Measurements from ENCODE around the gene MOGAT1. TPM values are rescaled to one million over a fixed set of nuclear protein-coding genes. Genes with fewer than 3 reads are reported as not detected.
"Not testable (repeated sequence)": the region's sequence is repeated elsewhere in the genome, so short reads cannot be mapped to it uniquely, and the experiment has no call there.

MOGAT1 gene
- total RNA-seq, 8 experiments from 2014 or later, result not detected

- 27 to 100% (median 89%) methylated on average over 1 to 3 of the region's 3 CpGs; no CpG with 5 or more reads in 1 of the 10 experiments for WGBS, 10 experiments
- Histone ChIP-seq H3K4me3 (no peak overlapping the region), H3K4me1 (replicated peaks in 1 of 2) (peaks cover 0 to 3% of the 10 kb centered on the region in 2 donors), H3K27ac (no peak overlapping the region)
- ATAC-seq (replicated peaks in 6 of 8), result peak in 1 of 8 experiments; percentile 5
- in situ Hi-C loops (cut with MboI; ENCODE audit: low pct_unique_long_range_greater_than_20kb in 2 of 9, low sequenced_read_pairs in 9 of 9, unreplicated experiment in 9 of 9), result no loop called here
Measured at GRCh38 chr2:222706616-222707015, 35.2 kb downstream of the MOGAT1 start.

- WGBS, 10 experiments, result 79 to 100% (median 99%) methylated on average over 1 to 3 of the region's 3 CpGs; no CpG with 5 or more reads in 2 of the 10 experiments
- Histone ChIP-seq H3K4me1 (replicated peaks in 1 of 2) (peaks cover 0 to 3% of the 10 kb centered on the region in 2 donors), H3K27ac (no peak overlapping the region), H3K4me3 (no peak overlapping the region)
- ATAC-seq (replicated peaks in 6 of 8), result peak in 1 of 8 experiments; percentile 15
- in situ Hi-C loops (cut with MboI; ENCODE audit: low pct_unique_long_range_greater_than_20kb in 2 of 9, low sequenced_read_pairs in 9 of 9, unreplicated experiment in 9 of 9), result no loop called here
Measured at GRCh38 chr2:222707102-222707688, 35.7 kb downstream of the MOGAT1 start.

GRCh38 chr2:222707689-222708273 lies 36.3 kb downstream of the MOGAT1 start:
- WGBS, 10 experiments, result 0 to 80% (median 74%) methylated on average over 2 to 9 of the region's 10 CpGs; no CpG with 5 or more reads in 4 of the 10 experiments
- no peak overlapping the region for H3K27ac ChIP-seq

GRCh38 chr2:222708274-222708710 lies 36.8 kb downstream of the MOGAT1 start:
- 20 to 71% (median 39%) methylated on average over 3 to 11 of the region's 12 CpGs for WGBS, 10 experiments
- peaks cover 0 to 3% of the 10 kb centered on the region in 2 donors for H3K4me1 ChIP-seq (replicated peaks in 1 of 2)
- H3K27ac ChIP-seq, result no peak overlapping the region
- H3K4me3 ChIP-seq, result no peak overlapping the region
- ATAC-seq (replicated peaks in 6 of 8), result no peak
- in situ Hi-C loops (cut with MboI; ENCODE audit: low pct_unique_long_range_greater_than_20kb in 2 of 9, low sequenced_read_pairs in 9 of 9, unreplicated experiment in 9 of 9), result no loop called here

More at GRCh38 chr2:222707689-222708273, 36.3 kb downstream of the MOGAT1 start:
- peak in 3 of 8 experiments; percentile 6 to 76 (median 53) for ATAC-seq (replicated peaks in 6 of 8)
- Histone ChIP-seq H3K4me3 (no peak overlapping the region), H3K4me1 (replicated peaks in 1 of 2) (peaks cover 0 to 3% of the 10 kb centered on the region in 2 donors)
- in situ Hi-C loops (cut with MboI; ENCODE audit: low pct_unique_long_range_greater_than_20kb in 2 of 9, low sequenced_read_pairs in 9 of 9, unreplicated experiment in 9 of 9), result no loop called here

- no peak overlapping the region for H3K27ac ChIP-seq
- H3K4me1 ChIP-seq (replicated peaks in 1 of 2), result peaks cover 0 to 3% of the 10 kb centered on the region in 2 donors
- in situ Hi-C loops (cut with MboI; ENCODE audit: low pct_unique_long_range_greater_than_20kb in 2 of 9, low sequenced_read_pairs in 9 of 9, unreplicated experiment in 9 of 9), result no loop called here
- ATAC-seq (replicated peaks in 6 of 8), result peak; percentile 78 to 96 (median 93)
- H3K4me3 ChIP-seq, result no peak overlapping the region
- 1 to 92% (median 63%) methylated on average over 5 to 14 of the region's 16 CpGs for WGBS, 10 experiments
Measured at GRCh38 chr2:222709191-222709891, 37.9 kb downstream of the MOGAT1 start.

- H3K27ac ChIP-seq, result no peak overlapping the region
- ATAC-seq (replicated peaks in 6 of 8), result no peak
- no peak overlapping the region for H3K4me3 ChIP-seq
- peaks cover 0 to 3% of the 10 kb centered on the region in 2 donors for H3K4me1 ChIP-seq (replicated peaks in 1 of 2)
- 86 to 100% (median 100%) methylated on average over 1 to 3 of the region's 3 CpGs; no CpG with 5 or more reads in 2 of the 10 experiments for WGBS, 10 experiments
- in situ Hi-C loops (cut with MboI; ENCODE audit: low pct_unique_long_range_greater_than_20kb in 2 of 9, low sequenced_read_pairs in 9 of 9, unreplicated experiment in 9 of 9), result no loop called here
Measured at GRCh38 chr2:222710736-222711135, 39.3 kb downstream of the MOGAT1 start.

- Histone ChIP-seq H3K4me3 (no peak overlapping the region), H3K4me1 (replicated peaks in 1 of 2) (peaks cover 0 to 3% of the 10 kb centered on the region in 2 donors), H3K27ac (no peak overlapping the region)
- ATAC-seq (replicated peaks in 6 of 8), result no peak
- 71 to 100% (median 93%) methylated on average over 1 to 7 of the region's 10 CpGs; no CpG with 5 or more reads in 1 of the 10 experiments for WGBS, 10 experiments
- in situ Hi-C loops (cut with MboI; ENCODE audit: low pct_unique_long_range_greater_than_20kb in 2 of 9, low sequenced_read_pairs in 9 of 9, unreplicated experiment in 9 of 9), result no loop called here
Measured at GRCh38 chr2:222711315-222711940, 40.0 kb downstream of the MOGAT1 start.

- Histone ChIP-seq H3K27ac (no peak overlapping the region), H3K4me1 (replicated peaks in 1 of 2) (peaks cover 0 to 3% of the 10 kb centered on the region in 2 donors), H3K4me3 (no peak overlapping the region)
- peak in 1 of 8 experiments; percentile 30 for ATAC-seq (replicated peaks in 6 of 8)
- in situ Hi-C loops (cut with MboI; ENCODE audit: low pct_unique_long_range_greater_than_20kb in 2 of 9, low sequenced_read_pairs in 9 of 9, unreplicated experiment in 9 of 9), result no loop called here
- 74 to 100% (median 91%) methylated on average over 2 to 3 of the region's 3 CpGs; no CpG with 5 or more reads in 5 of the 10 experiments for WGBS, 10 experiments
Measured at GRCh38 chr2:222713002-222713401, 41.5 kb downstream of the MOGAT1 start.

GRCh38 chr2:222714361-222715241 lies 43.1 kb downstream of the MOGAT1 start:
- no peak overlapping the region for H3K4me3 ChIP-seq
- 42 to 88% (median 74%) methylated on average over 3 to 7 of the region's 7 CpGs; no CpG with 5 or more reads in 1 of the 10 experiments for WGBS, 10 experiments
- no peaks in the 10 kb centered on the region for H3K4me1 ChIP-seq (replicated peaks in 1 of 2)
- in situ Hi-C loops (cut with MboI; ENCODE audit: low pct_unique_long_range_greater_than_20kb in 2 of 9, low sequenced_read_pairs in 9 of 9, unreplicated experiment in 9 of 9), result no loop called here
- ATAC-seq (replicated peaks in 6 of 8), result peak in 1 of 8 experiments; percentile 43
- H3K27ac ChIP-seq, result no peak overlapping the region

- in situ Hi-C loops (cut with MboI; ENCODE audit: low pct_unique_long_range_greater_than_20kb in 2 of 9, low sequenced_read_pairs in 9 of 9, unreplicated experiment in 9 of 9), result no loop called here
- Histone ChIP-seq H3K4me3 (no peak overlapping the region), H3K4me1 (replicated peaks in 1 of 2) (no peaks in the 10 kb centered on the region), H3K27ac (no peak overlapping the region)
- ATAC-seq (replicated peaks in 6 of 8), result no peak
- WGBS, 10 experiments, result 46 to 92% (median 70%) methylated on average over 2 to 9 of the region's 9 CpGs; no CpG with 5 or more reads in 2 of the 10 experiments
Measured at GRCh38 chr2:222715742-222716141, 44.3 kb downstream of the MOGAT1 start.

- H3K27ac ChIP-seq; ATAC-seq (replicated peaks in 6 of 8); H3K4me1 ChIP-seq (replicated peaks in 1 of 2); in situ Hi-C loops (cut with MboI; ENCODE audit: low pct_unique_long_range_greater_than_20kb in 2 of 9, low sequenced_read_pairs in 9 of 9, unreplicated experiment in 9 of 9); H3K4me3 ChIP-seq: not testable (repeated sequence)
- WGBS, 10 experiments, result 80 to 100% (median 95%) methylated on average over 1 of the region's 1 CpG; no CpG with 5 or more reads in 2 of the 10 experiments
Measured at GRCh38 chr2:222719787-222720186, 48.3 kb downstream of the MOGAT1 start.

GRCh38 chr2:222721597-222721996 lies 50.1 kb downstream of the MOGAT1 start:
- WGBS, 10 experiments, result 87 to 100% (median 100%) methylated on average over 1 to 2 of the region's 2 CpGs; no CpG with 5 or more reads in 4 of the 10 experiments
- in situ Hi-C loops (cut with MboI; ENCODE audit: low pct_unique_long_range_greater_than_20kb in 2 of 9, low sequenced_read_pairs in 9 of 9, unreplicated experiment in 9 of 9), result not testable (repeated sequence)

More at GRCh38 chr2:222721597-222721996, 50.1 kb downstream of the MOGAT1 start:
- not testable (repeated sequence) for ATAC-seq (replicated peaks in 6 of 8); H3K4me1 ChIP-seq (replicated peaks in 1 of 2); H3K4me3 ChIP-seq; H3K27ac ChIP-seq

Data from motor neuron (in vitro differentiated cells).